Measurements from ENCODE around the gene DCAF12. TPM values are rescaled to one million over a fixed set of nuclear protein-coding genes. Genes with fewer than 3 reads are reported as not detected.

DCAF12 gene
- total and polyA plus RNA-seq, 2 donors (not counting 1 experiment from before 2014, with no cell fraction given): 1.1 to 1.9 TPM

- 96% methylated on average over 24 of the region's 30 CpGs for WGBS (ENCODE audit: insufficient coverage)
- Mint-ChIP-seq H3K4me3 (no peak overlapping the region), H3K27me3 (peaks cover 38% of the 10 kb centered on the region), H3K9me3 (ENCODE audit: insufficient read depth) (no peaks in the 10 kb centered on the region), H3K4me1 (peaks cover 3% of the 10 kb centered on the region), H3K27ac (no peak overlapping the region)
- H3K4me1 ChIP-seq (ENCODE audit: control insufficient read depth in 2 of 2, insufficient read depth in 2 of 2, low read length in 2 of 2): no peaks in the 10 kb centered on the region
- H3K27me3 ChIP-seq (replicated peaks in 1 of 4; ENCODE audit: control extremely low read depth in 1 of 4, control insufficient read depth in 3 of 4, insufficient read depth in 4 of 4, low read length in 3 of 4): peaks cover 0 to 72% (median 37%) of the 10 kb centered on the region in 4 experiments
- no peak for TF ChIP-seq EZH2 (IDR thresholded peaks at IDR 0.05; ENCODE audit: borderline replicate concordance, insufficient read depth, low read depth, low read length, poor library complexity, severe bottlenecking)
- TF ChIP-seq, protein P1, sequence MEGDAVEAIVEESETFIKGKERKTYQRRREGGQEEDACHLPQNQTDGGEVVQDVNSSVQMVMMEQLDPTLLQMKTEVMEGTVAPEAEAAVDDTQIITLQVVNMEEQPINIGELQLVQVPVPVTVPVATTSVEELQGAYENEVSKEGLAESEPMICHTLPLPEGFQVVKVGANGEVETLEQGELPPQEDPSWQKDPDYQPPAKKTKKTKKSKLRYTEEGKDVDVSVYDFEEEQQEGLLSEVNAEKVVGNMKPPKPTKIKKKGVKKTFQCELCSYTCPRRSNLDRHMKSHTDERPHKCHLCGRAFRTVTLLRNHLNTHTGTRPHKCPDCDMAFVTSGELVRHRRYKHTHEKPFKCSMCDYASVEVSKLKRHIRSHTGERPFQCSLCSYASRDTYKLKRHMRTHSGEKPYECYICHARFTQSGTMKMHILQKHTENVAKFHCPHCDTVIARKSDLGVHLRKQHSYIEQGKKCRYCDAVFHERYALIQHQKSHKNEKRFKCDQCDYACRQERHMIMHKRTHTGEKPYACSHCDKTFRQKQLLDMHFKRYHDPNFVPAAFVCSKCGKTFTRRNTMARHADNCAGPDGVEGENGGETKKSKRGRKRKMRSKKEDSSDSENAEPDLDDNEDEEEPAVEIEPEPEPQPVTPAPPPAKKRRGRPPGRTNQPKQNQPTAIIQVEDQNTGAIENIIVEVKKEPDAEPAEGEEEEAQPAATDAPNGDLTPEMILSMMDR (IDR thresholded peaks at IDR 0.05): no peak
- H3K4me3 ChIP-seq (ENCODE audit: control extremely low read depth in 1 of 5, extremely low read depth in 1 of 5, insufficient read depth in 1 of 5, low read depth in 2 of 5, low read length in 4 of 5): no peak overlapping the region
- peaks cover 0 to 42% (median 0%) of the 10 kb centered on the region in 3 donors for H3K9me3 ChIP-seq (ENCODE audit: control extremely low read depth in 1 of 3, control insufficient read depth in 2 of 3, insufficient read depth in 1 of 3, low read length in 2 of 3)
- no peaks in the 10 kb centered on the region for H3K79me2 ChIP-seq (ENCODE audit: control insufficient read depth, insufficient read depth, low read length)
- POLR2A ChIA-PET: no interaction called here
- intact Hi-C loops (cut with micrococcal nuclease): no loop called here
- no peak overlapping the region for H3K9ac ChIP-seq (ENCODE audit: low read length)
- no peak overlapping the region for H3K4me2 ChIP-seq (replicated peaks; ENCODE audit: low read depth, low read length, poor library complexity, severe bottlenecking)
- no peaks in the 10 kb centered on the region for H3K36me3 ChIP-seq (replicated peaks in 1 of 2; ENCODE audit: control extremely low read depth in 1 of 2, control insufficient read depth in 1 of 2, extremely low read depth in 1 of 2, insufficient read depth in 2 of 2, low read length in 1 of 2)
- no peaks in the 10 kb centered on the region for H4K20me1 ChIP-seq (ENCODE audit: control insufficient read depth, insufficient read depth, low read length, poor library complexity, severe bottlenecking)
- ATAC-seq (ENCODE audit: low read depth) (no peak), DNase-seq (no peak)
- CTCF ChIA-PET: no interaction called here
- no peak overlapping the region for H2AFZ ChIP-seq (ENCODE audit: insufficient read depth, low read depth, low read length, poor library complexity, severe bottlenecking)
- H3K27ac ChIP-seq (ENCODE audit: low read length in 2 of 2): no peak overlapping the region
Measured at GRCh38 chr9:34134521-34134920, 8.0 kb upstream of the DCAF12 start.

DNA sequence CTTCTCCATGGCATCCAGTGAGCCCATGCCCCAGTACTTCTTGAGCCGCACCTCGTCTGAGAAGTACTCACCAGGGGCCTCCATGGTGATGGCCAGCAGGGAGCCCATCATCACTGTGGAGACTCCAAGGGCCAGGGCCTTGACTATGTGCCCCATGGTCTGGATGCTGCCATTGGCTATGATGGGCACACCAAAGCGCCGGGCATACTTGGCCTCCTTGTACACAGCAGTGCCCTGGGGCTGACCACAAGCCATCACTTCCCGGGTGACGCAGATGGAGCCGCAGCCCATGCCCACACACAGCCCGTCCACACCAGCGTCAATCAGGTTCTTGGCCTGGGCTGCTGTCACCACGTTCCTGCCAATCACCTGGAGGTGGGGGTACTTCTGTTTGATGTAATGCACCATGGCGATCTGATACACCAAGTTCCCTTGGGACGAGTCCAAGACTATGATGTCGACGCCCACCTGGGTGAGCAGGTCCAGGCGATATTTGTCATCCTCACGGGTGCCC, 7.0 kb upstream of the DCAF12 start:
- POLR2A ChIA-PET: no interaction called here

More for the DNA sequence above, 7.0 kb upstream of the DCAF12 start:
- 94% methylated on average over 16 of the region's 16 CpGs for WGBS (ENCODE audit: insufficient coverage)
- CTCF ChIA-PET: no interaction called here
- peak overlapping the region; percentile 32 for H3K27ac Mint-ChIP-seq
- peaks cover 0 to 72% (median 38%) of the 10 kb centered on the region in 4 experiments for H3K27me3 ChIP-seq (replicated peaks in 1 of 4; ENCODE audit: control extremely low read depth in 1 of 4, control insufficient read depth in 3 of 4, insufficient read depth in 4 of 4, low read length in 3 of 4)
- H2AFZ ChIP-seq (ENCODE audit: insufficient read depth, low read depth, low read length, poor library complexity, severe bottlenecking): no peak overlapping the region
- no peaks in the 10 kb centered on the region for H3K4me1 ChIP-seq (ENCODE audit: control insufficient read depth in 2 of 2, insufficient read depth in 2 of 2, low read length in 2 of 2)
- H3K27ac ChIP-seq (ENCODE audit: low read length in 2 of 2): no peak overlapping the region
- TF ChIP-seq EZH2 (IDR thresholded peaks at IDR 0.05; ENCODE audit: borderline replicate concordance, insufficient read depth, low read depth, low read length, poor library complexity, severe bottlenecking): no peak
- no peak overlapping the region for H3K4me3 ChIP-seq (ENCODE audit: control extremely low read depth in 1 of 5, extremely low read depth in 1 of 5, insufficient read depth in 1 of 5, low read depth in 2 of 5, low read length in 4 of 5)
- no peaks in the 10 kb centered on the region for H3K36me3 ChIP-seq (replicated peaks in 1 of 2; ENCODE audit: control extremely low read depth in 1 of 2, control insufficient read depth in 1 of 2, extremely low read depth in 1 of 2, insufficient read depth in 2 of 2, low read length in 1 of 2)
- ATAC-seq (ENCODE audit: low read depth) (no peak), DNase-seq (no peak)
- intact Hi-C loops (cut with micrococcal nuclease): no loop called here
- no peaks in the 10 kb centered on the region for H3K9me3 Mint-ChIP-seq (ENCODE audit: insufficient read depth)
- H3K4me2 ChIP-seq (replicated peaks; ENCODE audit: low read depth, low read length, poor library complexity, severe bottlenecking): no peak overlapping the region
- peaks cover 0 to 44% (median 0%) of the 10 kb centered on the region in 3 donors for H3K9me3 ChIP-seq (ENCODE audit: control extremely low read depth in 1 of 3, control insufficient read depth in 2 of 3, insufficient read depth in 1 of 3, low read length in 2 of 3)
- peaks cover 3% of the 10 kb centered on the region for H3K4me1 Mint-ChIP-seq
- no peaks in the 10 kb centered on the region for H3K79me2 ChIP-seq (ENCODE audit: control insufficient read depth, insufficient read depth, low read length)
- H3K27me3 Mint-ChIP-seq: peaks cover 40% of the 10 kb centered on the region
- H3K4me3 Mint-ChIP-seq: no peak overlapping the region
- H4K20me1 ChIP-seq (ENCODE audit: control insufficient read depth, insufficient read depth, low read length, poor library complexity, severe bottlenecking): no peaks in the 10 kb centered on the region
- no peak overlapping the region for H3K9ac ChIP-seq (ENCODE audit: low read length)
